HG03066 (cell line): ENCODE data around the gene STK17A.
"Not testable (repeated sequence)": the region's sequence is repeated elsewhere in the genome, so short reads cannot be mapped to it uniquely, and the experiment has no call there.

Source experiments
- ATAC-seq: cut with Tn5 transposase; IDR thresholded peaks from one replicate; pipeline ENCODE4 v1.9.1; 2021; ENCODE audit warnings: low read depth; ENCODE audit not compliant: unreplicated experiment

STK17A gene

DNA sequence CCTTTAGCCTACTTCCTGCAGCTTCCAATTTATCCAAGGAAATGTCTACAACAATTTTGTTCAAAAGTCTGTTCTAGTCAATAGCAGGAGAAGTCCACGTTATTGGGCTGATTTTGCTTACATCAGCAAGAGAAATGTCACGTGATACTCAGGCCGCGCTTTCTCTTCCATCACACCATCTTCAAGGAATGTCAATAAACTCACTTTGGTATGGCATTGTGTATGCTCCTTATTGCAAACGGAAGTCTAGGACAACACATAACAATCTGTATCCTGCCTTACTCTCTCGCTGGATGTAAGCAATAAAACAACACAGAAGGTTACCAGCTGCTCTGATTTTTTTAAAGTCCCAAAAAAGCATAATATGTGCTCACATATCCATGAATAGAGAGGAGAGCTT is 17.1 kb upstream of the STK17A start:
- no peak for ATAC-seq

DNA sequence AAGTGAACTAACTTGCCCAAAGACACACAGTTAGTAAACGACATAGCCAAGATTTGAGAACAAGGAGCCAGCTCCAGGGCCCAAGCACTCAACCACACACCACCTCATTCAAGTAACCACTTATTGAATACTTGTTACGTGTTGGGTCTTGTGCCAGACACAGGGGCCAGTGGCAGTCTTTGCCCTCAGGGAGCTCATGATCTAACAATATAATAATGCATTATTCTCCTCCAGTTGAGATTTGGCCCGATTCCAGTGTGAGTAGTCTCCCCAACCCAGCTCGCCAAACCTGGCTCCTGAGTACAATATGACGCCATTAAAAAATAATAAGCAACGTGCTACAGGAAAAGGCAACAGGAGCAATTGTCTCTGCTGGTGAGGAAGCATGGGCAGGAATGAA is 14.4 kb upstream of the STK17A start:
- ATAC-seq, result no peak

DNA sequence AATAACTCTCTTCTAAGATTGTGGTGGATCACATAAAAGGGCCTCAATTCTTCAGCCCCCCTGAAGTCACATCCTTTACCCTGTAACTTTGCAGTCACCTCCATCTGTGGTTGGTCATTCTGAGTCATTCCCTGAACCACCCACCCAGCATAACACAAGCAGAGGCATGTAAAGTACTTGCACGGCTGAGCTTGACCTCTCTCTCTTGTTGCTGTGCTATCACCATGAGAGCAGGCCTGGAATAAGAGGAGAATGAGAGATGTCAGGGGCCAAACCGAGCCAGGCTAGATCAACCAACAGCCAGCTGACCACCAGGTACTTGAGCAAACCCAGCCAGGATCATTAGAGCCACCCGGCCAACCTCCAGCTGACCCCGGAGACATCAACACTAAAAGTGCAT is 13.5 kb upstream of the STK17A start:
- ATAC-seq, result peak; percentile 73

DNA sequence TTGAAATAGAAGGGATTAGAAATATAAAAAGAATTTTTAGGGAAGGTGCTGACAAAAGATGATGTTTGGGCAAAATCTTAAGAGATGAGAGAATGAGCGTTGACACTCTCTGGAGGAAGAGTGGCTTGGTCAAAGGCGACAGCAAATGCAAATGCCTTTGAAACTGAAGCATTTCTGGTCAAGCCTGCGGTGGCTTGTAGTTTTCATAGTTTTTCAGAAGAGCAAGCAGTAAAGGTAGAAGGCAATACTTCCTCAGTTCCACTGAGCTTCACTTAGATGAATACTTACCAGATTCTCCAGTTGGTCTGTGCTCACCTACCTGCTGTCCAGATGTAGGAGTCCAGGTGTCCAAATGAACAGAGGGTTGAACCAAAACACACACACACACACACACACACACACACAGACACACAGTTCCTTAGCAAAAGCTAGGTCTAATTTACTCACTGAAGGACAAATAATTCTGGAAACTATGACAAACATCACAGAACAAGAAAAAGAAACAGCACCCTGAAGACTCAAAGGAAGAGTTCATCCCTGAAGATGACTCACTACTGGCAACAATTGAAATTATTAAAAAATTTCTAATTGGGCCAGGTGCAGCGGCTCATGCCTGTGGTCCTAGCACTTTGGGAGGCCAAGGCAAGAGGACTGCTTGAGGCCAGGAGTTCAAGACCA is 12.1 kb upstream of the STK17A start:
- peak; percentile 70 for ATAC-seq

DNA sequence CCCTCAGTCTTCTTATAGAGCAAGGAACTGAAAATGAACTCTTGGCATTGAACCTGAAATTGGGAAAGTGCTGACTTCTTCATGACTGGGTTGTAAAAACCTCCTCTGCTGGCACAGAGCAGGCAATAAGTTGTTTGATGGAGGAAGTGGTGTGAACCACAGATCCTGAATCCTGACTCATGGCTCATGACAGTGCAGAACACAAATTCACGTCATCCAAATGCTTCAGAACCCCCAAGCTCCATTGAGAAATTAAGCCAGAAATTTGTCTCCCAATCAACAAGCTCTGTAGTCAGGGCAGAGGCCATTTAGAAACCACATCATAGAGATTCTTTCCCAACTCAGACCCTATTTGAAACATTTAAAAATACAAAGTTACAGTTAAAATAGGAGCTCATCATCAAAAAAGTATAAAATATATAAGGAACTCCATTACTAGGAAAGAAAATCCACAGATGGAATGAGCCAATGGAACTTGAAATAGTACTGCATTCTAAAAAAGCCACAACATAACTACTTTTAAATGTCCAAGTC is 10.3 kb upstream of the STK17A start:
- ATAC-seq, result no peak

DNA sequence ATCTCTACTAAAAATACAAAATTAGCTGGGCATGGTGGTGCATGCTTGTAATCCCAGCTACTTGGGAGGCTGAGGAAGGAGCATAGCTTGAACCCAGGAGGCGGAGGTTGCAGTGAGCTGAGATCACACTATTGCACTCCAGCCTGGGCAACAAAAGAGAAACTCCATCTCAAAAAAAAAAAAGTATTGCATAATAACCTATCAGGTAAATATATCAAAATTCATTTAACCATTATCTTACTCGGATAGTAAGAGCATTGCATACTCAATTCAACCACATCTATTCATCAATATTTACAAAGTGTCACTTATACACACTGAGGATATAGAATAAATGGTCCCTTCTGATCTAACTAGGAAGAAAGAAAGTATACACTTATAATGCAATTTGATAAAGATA is 9.1 kb upstream of the STK17A start:
- ATAC-seq, result not testable (repeated sequence)

DNA sequence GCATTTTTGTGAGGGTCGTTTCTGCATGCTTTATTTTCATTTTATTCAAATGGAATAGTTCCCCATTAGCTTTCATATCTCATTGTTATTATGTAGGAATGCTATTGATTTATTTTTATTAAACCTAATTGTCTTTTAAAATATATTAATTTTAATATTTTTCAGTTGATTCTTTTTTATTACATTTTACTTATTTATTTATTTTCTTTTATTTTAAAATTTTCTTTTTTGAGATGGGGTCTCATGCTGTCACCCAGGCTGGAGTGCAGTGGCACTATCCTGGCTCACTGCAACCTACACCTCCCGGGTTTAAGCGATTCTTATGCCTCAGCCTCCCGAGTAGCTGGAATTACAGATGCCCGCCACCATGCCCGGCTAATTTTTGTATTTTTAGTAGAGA is 7.4 kb upstream of the STK17A start:
- ATAC-seq, result no peak

DNA sequence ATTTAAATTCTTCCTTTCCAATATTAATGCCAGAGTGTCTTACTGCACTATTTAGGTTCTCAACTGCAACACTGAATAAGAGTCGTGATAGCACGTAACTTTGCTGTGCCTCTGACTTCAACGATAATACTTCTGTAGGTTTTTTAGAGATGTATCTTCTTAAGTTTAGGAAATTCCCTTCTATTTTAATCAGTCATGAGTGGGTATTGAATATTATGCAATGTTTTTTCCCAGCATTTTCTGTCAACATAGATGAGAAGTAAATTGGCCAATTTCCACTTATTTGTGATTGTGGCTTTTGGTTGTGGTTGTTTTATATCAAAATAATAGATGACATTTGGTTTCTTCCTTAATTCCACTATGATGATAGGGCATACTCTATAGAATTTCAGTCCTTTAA is 6.7 kb upstream of the STK17A start:
- ATAC-seq, result no peak

DNA sequence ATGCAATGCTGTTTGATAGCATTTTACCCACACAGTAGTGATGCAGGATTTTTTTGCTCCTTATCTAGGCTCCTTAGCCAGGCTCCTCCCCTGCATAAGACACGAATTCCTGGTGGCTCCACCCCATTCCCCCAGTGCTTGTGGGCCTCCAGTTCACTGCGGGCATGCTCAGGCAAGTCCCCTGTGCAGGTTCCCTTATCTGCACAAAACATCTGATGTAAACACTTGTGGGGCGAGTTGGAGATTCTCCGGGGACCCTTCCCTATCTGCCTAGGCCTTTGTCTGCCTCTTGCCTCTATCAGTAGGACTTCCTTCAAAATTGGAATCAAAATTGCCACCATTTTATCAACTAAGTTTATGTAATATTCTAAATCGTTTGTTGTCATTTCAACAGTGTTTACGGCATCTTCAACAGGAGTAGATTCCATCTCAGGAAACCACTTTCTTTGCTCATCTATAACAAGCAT is 5.4 kb upstream of the STK17A start:
- ATAC-seq, result no peak

DNA sequence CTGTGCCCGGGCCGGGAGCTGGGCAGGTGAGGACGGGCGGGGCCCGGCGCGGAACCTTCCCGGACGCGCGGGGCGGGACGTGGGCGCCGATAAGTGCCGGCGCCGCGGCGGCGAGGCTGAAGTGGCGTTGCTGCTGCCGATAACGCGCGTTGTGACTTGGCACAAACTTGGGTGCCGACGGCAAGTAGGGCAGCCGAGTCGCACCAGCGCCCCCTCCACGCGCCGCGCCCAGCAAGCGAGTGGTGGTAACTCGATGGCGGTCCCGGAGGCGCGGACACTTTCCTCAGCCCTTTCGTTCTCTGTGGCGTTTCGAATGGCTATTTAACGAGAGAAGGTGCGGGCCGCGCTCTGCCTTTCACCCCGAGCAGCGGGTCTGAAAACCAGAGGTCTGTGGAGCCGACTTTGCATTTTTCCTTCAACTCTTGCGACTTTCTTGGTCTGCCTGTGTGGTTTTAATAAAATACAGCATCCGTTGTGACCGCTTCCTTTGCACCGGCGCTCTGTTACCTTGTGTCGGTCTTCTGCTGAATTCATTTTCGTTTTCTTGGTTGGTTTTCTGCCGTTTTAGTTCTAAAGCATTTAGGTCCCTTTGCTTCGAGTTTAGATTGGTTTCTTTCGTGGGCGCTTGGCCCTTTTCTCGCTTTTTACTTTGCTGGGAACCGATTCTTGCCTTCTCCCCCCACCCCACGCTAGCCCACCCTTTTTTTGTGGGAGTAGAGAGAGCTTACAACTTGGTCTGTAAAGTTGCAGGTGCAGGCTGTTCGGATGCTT is 701 bp downstream of the STK17A start:
- ATAC-seq, result peak; percentile 20

DNA sequence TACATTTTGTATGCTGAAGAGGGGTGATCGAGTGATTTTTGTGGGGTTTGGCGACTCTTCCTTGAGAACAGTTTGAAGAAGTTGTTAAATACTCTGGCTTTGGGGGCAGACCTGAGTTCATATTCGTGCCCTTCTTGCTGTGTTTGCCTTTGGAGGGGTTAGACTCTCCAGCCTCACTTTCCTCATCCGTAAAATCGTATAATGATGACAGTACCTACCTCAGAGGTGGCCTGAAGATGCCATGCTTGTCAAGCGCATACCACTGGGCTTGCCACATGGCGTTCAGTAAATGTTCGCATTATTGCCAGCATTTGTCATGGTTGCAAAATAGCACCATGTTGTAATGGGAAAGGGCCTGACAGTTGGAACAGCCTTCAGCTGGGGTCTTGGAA is 1.3 kb downstream of the STK17A start:
- ATAC-seq, result no peak

DNA sequence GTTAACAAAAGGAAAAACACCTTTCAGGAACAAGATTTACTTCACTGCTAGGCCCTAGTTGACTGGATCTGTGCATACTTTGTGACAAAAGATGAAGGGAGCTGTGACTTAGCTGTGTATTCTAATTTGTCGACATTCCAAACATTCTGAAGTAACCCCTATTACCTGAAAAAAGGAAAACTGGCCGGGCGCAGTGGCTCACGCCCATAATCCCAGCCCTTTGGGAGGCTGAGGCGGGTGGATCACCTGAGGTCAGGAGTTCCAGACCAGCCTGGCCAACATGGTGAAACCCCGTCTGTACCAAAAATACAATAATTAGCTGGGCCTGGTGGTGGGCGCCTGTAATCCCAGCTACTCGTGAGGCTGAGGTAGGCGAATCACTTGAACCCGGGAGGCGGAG is 1.8 kb downstream of the STK17A start:
- not testable (repeated sequence) for ATAC-seq

DNA sequence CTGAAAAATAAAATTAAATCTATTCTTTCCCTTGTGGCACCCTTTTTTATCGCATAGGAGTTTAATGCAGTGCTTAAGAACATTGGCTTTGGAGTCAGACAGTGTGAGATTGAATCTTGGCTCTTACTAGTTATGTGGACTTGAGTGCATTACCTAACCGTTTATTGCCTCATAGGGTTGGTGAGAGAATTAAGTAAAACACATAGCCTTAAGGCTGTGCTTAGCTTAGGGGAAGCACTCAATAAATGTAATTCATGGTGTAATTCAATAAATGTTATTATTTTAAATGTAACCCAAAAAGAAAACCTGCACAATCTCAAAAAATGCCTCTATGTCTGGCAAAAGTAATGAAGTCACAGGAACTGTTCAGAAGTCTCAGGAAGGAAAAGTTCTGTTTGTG is 2.7 kb downstream of the STK17A start:
- ATAC-seq, result no peak

DNA sequence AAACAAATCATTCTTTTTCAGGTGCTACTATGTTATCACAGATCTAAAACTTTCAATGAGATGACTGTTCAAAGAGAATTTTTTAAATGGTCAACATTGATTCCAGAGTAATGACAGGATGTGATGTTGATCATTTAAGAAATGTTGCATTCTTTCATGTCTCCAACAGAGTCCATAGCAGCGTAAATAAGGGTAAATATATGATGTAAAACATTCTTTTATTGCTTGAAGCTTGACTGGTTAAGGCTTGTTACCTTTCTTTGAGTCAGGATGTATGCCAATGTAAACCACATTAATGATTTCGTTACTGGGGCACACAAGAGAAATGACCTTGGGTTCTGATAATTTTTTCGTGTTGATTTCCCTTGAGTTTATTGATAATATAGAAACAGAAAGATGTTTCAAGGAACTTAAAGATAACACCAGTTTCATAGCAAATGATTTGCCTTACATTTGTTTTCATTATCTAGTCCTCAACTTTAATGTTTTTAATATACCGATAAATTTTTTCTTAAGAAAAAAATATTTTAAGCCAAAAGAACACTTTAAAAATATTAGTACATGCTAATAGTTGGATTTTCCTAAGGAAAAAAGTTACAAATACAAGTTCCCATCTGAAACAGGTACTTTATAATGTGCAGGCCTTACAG is 3.5 kb downstream of the STK17A start:
- ATAC-seq, result no peak

DNA sequence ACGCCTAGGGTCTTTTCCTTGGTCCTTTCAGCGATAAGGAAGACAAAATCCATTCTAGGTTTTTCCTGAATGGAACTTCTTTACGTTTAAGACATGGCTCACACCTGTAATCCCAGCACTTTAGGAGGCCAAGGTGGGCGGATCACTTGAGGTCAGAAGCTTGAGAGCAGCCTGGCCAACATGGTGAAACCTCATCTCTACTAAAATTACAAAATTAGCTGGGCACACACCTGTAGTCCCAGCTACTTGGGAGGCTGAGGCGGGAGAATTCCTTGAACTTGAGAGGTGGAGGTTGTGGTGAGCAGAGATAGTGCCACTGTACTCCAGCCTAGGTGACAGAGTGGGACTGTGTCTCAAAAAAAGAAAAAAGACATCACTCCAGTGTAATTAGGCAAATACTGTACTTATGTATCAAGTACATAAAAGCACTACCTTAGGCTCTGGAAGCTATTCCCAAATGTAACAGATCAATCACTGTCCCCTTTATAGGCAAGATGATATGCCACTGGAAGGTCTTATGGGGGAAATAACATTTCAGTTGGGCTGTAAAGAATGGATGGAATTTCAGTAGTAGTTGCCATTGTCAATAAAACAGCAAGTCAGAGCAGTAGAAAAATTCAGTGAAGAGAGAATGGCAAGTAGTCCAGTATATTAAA is 5.7 kb downstream of the STK17A start:
- ATAC-seq, result no peak

DNA sequence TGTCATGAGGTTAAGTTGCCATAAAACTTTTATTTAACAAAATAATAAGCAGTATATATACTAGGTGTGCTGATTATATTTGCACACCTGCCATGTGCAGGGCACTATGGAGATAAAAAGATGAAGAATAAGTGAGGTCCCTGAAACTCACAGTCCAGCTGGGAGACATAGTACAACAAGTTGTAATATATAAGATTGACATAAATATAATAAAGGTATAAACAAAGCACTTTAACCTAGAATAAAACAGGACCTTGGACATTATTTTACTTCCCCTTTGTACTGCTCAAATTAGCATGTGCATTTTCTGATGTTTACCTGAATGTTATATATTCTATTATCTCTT is 6.2 kb downstream of the STK17A start:
- no peak for ATAC-seq

DNA sequence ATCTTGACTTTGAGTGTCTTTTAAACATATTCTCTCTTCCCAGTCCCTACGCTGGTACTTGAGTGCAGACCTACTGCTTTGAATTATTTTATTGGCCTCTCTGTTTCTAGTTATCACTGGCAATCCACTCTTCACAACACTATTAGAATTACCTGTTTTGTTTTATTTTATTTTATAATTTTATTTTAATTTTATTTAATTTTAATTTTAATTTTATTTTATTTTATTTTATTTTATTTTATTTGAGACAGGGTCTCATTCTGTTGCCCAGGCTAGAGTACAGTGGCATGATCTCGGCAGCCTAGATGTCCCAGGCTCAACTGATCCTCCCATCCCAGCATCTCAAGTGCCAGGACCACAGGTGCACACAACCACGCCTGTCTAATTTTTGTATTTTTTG is 6.8 kb downstream of the STK17A start:
- ATAC-seq, result no peak

DNA sequence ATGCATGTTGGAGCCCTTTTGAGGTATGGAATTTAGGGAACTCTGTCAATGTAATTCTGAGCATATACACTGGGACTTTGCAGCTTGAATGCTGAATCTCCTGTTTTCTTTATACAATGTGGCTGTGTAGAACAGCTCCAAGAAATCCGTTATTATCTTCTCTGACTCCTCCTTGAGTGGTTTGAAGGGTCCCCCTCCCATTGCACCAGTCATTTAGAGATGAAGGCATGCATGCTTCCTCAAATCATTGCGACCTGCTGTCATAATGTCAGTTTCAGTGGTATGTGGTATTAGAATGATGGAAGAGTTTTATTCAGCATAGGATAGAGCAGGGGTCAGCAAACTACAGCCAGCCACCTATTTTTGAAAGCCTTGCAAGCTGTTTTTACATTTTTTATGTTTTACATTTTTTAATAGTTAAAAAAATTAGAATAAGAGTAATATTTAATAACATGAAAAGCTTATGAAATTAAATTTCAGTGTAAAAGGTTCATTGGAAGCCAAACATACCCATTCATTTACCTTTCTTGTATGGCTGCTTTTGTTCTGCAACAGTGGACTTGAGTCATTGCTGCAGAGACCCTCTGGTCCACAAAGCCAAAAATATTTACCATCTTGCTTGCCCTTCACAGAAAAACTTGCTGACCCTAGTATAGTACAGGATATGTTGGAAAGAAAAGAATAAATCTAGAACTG is 8.1 kb downstream of the STK17A start:
- peak; percentile 79 for ATAC-seq

DNA sequence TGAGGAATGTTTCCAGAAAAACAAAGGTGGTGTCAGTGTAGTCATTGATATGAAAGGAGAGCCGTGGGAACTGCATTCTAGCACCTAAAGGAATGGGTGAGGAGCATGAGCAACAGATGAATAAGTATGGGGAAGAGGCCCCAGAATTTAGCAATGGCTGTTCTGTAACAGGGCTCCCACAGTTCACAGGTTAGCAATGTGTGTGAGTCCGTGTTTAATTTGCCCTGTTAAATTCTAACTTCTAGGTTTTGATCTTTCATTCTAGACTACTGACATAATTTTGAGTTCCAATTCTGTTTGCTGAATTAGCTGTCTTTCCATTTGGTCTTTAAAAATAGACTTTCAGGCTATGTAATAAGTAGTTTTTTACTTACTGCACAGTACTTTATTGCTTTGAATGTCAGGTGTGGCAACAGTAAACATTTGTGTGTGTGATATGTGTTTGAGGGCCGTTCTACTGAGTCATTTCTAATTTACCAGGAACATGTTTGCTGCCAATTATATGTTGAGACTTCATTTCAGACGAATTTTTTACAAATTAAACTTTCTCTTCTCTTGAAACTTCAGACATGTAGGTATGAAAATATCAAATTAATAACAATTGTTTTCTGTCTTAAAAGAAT is 8.8 kb downstream of the STK17A start:
- ATAC-seq, result peak; percentile 29

DNA sequence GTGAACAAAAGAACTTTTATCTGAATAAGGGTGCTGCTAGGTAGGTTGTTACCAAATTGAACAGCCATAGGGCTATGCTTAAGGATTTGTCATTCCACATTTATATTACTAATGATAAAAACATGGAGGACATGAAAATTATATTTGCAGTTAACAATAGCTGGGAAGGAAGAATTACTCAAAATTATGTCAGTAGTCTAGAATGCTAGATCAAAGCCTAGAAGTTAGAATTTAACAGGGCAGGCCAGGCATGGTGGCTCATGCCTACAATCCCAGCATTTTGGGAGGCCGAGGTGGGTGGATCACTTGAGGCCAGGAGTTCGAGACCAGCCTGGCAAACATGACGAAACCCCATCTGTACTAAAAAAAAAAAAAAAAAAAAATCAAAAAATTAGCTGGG is 9.4 kb downstream of the STK17A start:
- no peak for ATAC-seq
